Endometrial microvascular endothelial cells (primary cell): ENCODE results near the gene QKI. TPM values are rescaled to one million over a fixed set of nuclear protein-coding genes. Genes with fewer than 3 reads are reported as not detected.

ENCODE experiments used
- in situ Hi-C: cut with HindIII; loops from 2 replicates; pipeline ENCODE4 v1.10.0; 2017; ENCODE audit warnings: low sequenced_read_pairs, low pct_unique_long_range_greater_than_20kb; ENCODE audit errors: inconsistent ontology term
- total RNA-seq: library from RNA; depleted of rRNA; stranded (reverse); fragments of >200 nt; gene quantifications from one replicate; pipeline ENCODE4 v1.2.3, GENCODE V29; 2015; ENCODE audit errors: inconsistent ontology term

QKI gene
- total RNA-seq, 1 donor from 2014 or later = 150 TPM

- in situ Hi-C loops = no loop called here
Observed at GRCh38 chr6:163501026-163501425, 86.5 kb downstream of the QKI start.

- in situ Hi-C loops = no loop called here
Observed at GRCh38 chr6:163501439-163501838, 86.9 kb downstream of the QKI start.

GRCh38 chr6:163504984-163505640 is 90.6 kb downstream of the QKI start:
- in situ Hi-C loops = no loop called here

GRCh38 chr6:163507965-163508364 is 93.4 kb downstream of the QKI start:
- in situ Hi-C loops = no loop called here

GRCh38 chr6:163513003-163513402 is 98.5 kb downstream of the QKI start:
- in situ Hi-C loops = no loop called here

GRCh38 chr6:163513570-163514166 is 99.2 kb downstream of the QKI start:
- in situ Hi-C loops = no loop called here

GRCh38 chr6:163516908-163517307 is 102.4 kb downstream of the QKI start:
- in situ Hi-C loops = no loop called here

- in situ Hi-C loops = no loop called here
Observed at GRCh38 chr6:163520956-163521355, 106.4 kb downstream of the QKI start.

- in situ Hi-C loops = no loop called here
Observed at GRCh38 chr6:163522033-163522432, 107.5 kb downstream of the QKI start.

- in situ Hi-C loops = no loop called here
Observed at GRCh38 chr6:163525926-163526325, 111.4 kb downstream of the QKI start.

- in situ Hi-C loops = no loop called here
Observed at GRCh38 chr6:163526346-163526745, 111.8 kb downstream of the QKI start.

- in situ Hi-C loops = no loop called here
Observed at GRCh38 chr6:163527291-163527690, 112.8 kb downstream of the QKI start.

- in situ Hi-C loops = no loop called here
Observed at GRCh38 chr6:163529605-163530004, 115.1 kb downstream of the QKI start.

GRCh38 chr6:163530406-163530805 is 115.9 kb downstream of the QKI start:
- in situ Hi-C loops = no loop called here

GRCh38 chr6:163531122-163531521 is 116.6 kb downstream of the QKI start:
- in situ Hi-C loops = no loop called here

GRCh38 chr6:163532526-163533078 is 118.1 kb downstream of the QKI start:
- in situ Hi-C loops = no loop called here

GRCh38 chr6:163533443-163533842 is 118.9 kb downstream of the QKI start:
- in situ Hi-C loops = no loop called here

GRCh38 chr6:163536770-163537169 is 122.3 kb downstream of the QKI start:
- in situ Hi-C loops = no loop called here

- in situ Hi-C loops = no loop called here
Observed at GRCh38 chr6:163538331-163538730, 123.8 kb downstream of the QKI start.

GRCh38 chr6:163539101-163539762 is 124.7 kb downstream of the QKI start:
- in situ Hi-C loops = no loop called here
